Upper lobe of right lung (tissue), 1 donor: Measurements from ENCODE around the gene SREBF2. TPM values are rescaled to one million over a fixed set of nuclear protein-coding genes. Genes with fewer than 3 reads are reported as not detected.
"Not testable (repeated sequence)": the region's sequence is repeated elsewhere in the genome, so short reads cannot be mapped to it uniquely, and the experiment has no call there.

Source experiments
- ATAC-seq: fragments of 200-7000 bp; cut with Tn5 transposase; one replicate; pipeline ENCODE4 v1.9.1; 2020; ENCODE audit warnings: mild to moderate bottlenecking, moderate library complexity
- DNase-seq: peaks from one replicate; pipeline ENCODE4 v3.0.0-alpha.2; 2020
- H3K27ac ChIP-seq: fragments of 200-600 bp; one replicate; pipeline ENCODE4 v1.8.0; 2022
- H3K27me3 ChIP-seq: fragments of 200-600 bp; one replicate; pipeline ENCODE4 v1.8.0; 2022; ENCODE audit warnings: mild to moderate bottlenecking
- H3K36me3 ChIP-seq: fragments of 200-600 bp; one replicate; pipeline ENCODE4 v1.8.0; 2022
- H3K4me1 ChIP-seq: fragments of 200-600 bp; one replicate; pipeline ENCODE4 v1.8.0; 2022
- H3K4me3 ChIP-seq: fragments of 200-600 bp; one replicate; pipeline ENCODE4 v1.8.0; 2022; ENCODE audit warnings: mild to moderate bottlenecking
- H3K9me3 ChIP-seq: fragments of 200-600 bp; one replicate; pipeline ENCODE4 v1.8.0; 2022
- intact Hi-C: fragments of 100-400 bp; cut with DNase I; formaldehyde crosslinking; loops from one replicate; pipeline ENCODE4 v1.11.0; 2022
- total RNA-seq: library from RNA; stranded (reverse); fragmentation: NEBNext Ultra II Directional; extraction: Animal tissue kit (Norgen Biotek cat#: 25700); gene quantifications from one replicate; pipeline ENCODE4 v1.2.1, GENCODE V29; 2021
- TF ChIP-seq, protein P1 (sequence below): fragments of 200-600 bp; IDR thresholded peaks from one replicate; pipeline ENCODE4 v1.8.0; 2022; ENCODE audit warnings: antibody characterized with exemption
- donor health status: DM: no; HTN: yes; CAD: no; lungs with severe emphysema.

Gene SREBF2
- total RNA-seq, 1 donor from 2014 or later, result 156 TPM

GRCh38 chr22:41831828-41832552 lies 915 bp upstream of the SREBF2 start:
- peak overlapping the region; percentile 85 for H3K4me3 ChIP-seq
- H3K9me3 ChIP-seq, result no peaks in the 10 kb centered on the region
- ATAC-seq (no peak), DNase-seq (no peak)
- TF ChIP-seq, protein P1, sequence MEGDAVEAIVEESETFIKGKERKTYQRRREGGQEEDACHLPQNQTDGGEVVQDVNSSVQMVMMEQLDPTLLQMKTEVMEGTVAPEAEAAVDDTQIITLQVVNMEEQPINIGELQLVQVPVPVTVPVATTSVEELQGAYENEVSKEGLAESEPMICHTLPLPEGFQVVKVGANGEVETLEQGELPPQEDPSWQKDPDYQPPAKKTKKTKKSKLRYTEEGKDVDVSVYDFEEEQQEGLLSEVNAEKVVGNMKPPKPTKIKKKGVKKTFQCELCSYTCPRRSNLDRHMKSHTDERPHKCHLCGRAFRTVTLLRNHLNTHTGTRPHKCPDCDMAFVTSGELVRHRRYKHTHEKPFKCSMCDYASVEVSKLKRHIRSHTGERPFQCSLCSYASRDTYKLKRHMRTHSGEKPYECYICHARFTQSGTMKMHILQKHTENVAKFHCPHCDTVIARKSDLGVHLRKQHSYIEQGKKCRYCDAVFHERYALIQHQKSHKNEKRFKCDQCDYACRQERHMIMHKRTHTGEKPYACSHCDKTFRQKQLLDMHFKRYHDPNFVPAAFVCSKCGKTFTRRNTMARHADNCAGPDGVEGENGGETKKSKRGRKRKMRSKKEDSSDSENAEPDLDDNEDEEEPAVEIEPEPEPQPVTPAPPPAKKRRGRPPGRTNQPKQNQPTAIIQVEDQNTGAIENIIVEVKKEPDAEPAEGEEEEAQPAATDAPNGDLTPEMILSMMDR, result no peak
- peaks cover 8% of the 10 kb centered on the region for H3K36me3 ChIP-seq
- no peaks in the 10 kb centered on the region for H3K27me3 ChIP-seq
- intact Hi-C loops, result no loop called here
- H3K27ac ChIP-seq, result peak overlapping the region; percentile 92
- H3K4me1 ChIP-seq, result peaks cover 16% of the 10 kb centered on the region

DNA sequence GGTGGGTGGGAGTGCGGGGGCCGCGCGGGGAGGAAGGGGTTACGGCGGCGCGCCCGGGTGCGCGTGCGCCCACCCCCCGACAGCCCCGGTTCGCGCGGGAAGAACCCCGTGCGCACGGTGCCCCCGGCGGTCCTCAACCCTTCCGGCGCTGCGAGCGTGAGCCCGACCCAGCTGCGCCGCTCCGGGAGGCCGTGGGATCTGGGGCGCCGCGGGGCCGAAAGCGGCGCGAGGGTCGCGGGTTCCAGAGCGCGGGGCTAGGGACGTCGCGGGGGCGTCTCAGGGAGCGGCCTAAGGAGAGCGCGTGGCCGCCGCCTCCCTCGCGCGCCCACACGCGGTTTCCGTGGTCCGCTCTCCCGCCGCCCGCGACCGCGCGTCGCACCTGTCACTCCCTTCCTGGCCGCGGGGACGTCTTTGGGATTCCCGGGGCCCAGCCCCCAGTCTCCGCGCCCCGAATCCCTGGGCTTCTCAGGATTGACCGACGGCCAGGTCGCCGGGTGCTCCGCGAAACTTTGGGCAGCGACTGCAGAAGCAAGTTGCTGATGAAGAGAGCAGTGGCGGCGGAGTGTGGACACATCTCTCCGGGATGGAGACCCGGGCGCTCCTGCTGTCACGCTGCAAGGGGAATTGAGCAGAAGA lies 582 bp downstream of the SREBF2 start:
- Histone ChIP-seq H3K27ac (peak overlapping the region; percentile 92), H3K4me3 (peak overlapping the region; percentile 85), H3K36me3 (peaks cover 8% of the 10 kb centered on the region), H3K4me1 (peaks cover 13% of the 10 kb centered on the region), H3K27me3 (no peaks in the 10 kb centered on the region), H3K9me3 (no peaks in the 10 kb centered on the region)
- ATAC-seq, result peak; percentile 39
- TF ChIP-seq, protein P1, result no peak
- DNase-seq, result peak; percentile 81
- intact Hi-C loops, result no loop called here

DNA sequence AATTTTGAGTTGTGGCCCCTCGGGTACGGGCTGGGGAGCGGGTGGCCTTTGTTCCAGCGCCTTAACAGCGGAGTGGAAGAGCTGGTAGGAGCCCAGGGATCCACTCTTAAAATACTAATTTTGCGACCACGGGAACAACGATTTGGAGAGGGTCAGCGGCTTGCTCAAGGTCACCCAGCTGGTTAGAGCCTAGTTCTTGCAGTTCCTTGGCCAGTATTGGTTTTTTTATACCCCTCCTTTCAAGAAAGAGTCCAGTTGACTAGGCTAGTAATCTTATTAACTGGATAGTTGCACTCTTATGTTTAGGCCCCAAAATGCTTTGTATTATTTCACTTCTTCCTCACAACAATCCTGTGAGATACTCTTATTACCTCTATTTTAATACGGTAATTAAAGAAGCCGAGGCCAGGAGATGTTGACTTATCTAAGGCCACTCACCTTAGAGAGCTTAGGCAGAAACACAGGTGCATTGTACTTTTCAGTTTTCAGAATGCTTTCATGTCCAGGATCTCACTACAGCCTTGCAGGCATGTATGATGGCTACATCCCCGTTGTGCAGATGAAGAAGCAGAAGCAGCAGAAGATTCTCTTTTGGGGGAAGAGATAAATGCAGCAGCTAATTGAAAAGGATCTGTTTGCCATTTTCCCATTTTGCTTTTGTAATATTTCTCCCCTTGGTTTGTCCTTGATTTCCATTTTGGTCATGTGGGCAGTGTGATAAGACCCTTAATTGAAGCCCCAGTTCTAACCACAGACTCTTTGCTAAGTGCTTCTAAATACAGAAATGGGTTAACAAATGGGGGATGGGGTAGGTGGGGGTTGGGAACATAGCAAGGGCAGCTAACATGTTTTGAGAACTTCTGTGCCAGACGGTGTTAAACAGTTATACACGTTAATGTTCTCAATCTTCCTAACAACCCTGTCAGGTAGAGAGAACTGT lies 1.4 kb downstream of the SREBF2 start:
- intact Hi-C loops, result no loop called here
- ATAC-seq (no peak), DNase-seq (no peak)
- no peaks in the 10 kb centered on the region for H3K27me3 ChIP-seq
- H3K4me3 ChIP-seq, result peak overlapping the region; percentile 85
- TF ChIP-seq, protein P1, result no peak
- H3K4me1 ChIP-seq, result peaks cover 13% of the 10 kb centered on the region
- peaks cover 12% of the 10 kb centered on the region for H3K36me3 ChIP-seq
- peak overlapping the region; percentile 92 for H3K27ac ChIP-seq
- no peaks in the 10 kb centered on the region for H3K9me3 ChIP-seq

DNA sequence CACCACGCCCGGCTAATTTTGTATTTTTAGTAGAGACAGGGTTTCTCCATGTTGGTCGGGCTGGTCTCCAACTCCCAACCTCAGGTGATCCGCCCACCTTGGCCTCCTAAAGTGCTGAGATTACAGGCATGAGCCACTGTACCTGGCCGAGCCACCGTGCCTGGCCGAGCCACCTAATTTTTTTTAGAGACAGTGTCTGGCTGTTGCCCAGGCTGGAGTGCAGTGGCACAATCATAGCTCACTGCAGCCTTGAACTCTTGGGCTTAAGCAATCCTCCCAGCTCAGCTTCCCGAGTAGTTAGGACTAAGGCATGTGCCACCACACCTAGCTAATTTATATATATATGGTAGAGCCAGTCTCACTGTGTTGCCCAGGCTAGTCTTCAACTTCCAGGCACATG lies 2.6 kb downstream of the SREBF2 start:
- not testable (repeated sequence) for H3K4me3 ChIP-seq

GRCh38 chr22:41836551-41836950 lies 3.6 kb downstream of the SREBF2 start:
- Histone ChIP-seq H3K27me3 (no peaks in the 10 kb centered on the region), H3K4me1 (peaks cover 24% of the 10 kb centered on the region), H3K9me3 (no peaks in the 10 kb centered on the region), H3K36me3 (peaks cover 12% of the 10 kb centered on the region), H3K27ac (no peak overlapping the region), H3K4me3 (no peak overlapping the region)
- TF ChIP-seq, protein P1, result no peak
- intact Hi-C loops, result no loop called here
- DNase-seq (no peak), ATAC-seq (no peak)

More for the DNA sequence above, 2.6 kb downstream of the SREBF2 start:
- H3K27ac ChIP-seq, ATAC-seq, H3K9me3 ChIP-seq, intact Hi-C loops, DNase-seq, H3K27me3 ChIP-seq: not testable (repeated sequence)
- H3K36me3 ChIP-seq, result peaks cover 12% of the 10 kb centered on the region
- H3K4me1 ChIP-seq, result peaks cover 15% of the 10 kb centered on the region
